ENCODE data around the gene CST3.

DNA sequence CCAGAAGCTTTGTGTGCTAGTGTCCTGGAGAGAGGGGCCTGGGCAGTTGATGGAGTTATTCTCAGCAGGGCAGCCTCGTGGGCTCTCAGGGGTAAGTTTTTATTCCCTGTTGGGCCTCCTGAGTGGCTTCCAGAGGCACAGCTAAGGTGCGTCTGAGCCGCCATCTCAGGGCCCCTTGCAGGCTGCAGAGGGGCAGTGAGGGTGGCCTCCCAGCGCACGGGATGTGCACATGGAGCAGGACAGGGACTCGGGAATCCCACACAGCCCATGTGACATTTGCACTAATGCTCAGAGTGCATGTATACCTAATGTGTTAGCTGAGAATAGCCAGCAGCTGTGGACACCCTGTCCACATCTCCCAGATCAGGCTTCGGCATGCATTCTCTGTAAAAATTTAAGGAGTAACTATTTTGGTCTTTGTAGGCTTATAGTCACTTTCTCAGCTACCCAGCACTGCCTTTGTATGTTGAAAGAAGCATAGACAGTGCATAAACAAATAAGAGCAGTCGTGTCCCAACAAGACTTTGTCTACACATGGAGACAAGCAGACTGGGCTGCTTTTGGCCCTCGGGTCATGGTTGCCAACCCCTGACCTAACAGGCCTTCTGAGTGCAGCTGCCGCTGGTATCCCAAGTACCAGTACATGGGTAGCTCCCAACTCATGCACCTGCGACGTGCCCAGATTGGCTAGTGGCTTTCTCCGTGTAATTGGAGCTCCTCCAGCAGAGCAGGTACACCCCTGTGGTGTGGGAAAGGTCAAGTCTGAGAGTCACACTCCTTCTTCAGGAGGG is 50.8 kb downstream of the CST3 start:
- TF ChIP-seq, protein P1, sequence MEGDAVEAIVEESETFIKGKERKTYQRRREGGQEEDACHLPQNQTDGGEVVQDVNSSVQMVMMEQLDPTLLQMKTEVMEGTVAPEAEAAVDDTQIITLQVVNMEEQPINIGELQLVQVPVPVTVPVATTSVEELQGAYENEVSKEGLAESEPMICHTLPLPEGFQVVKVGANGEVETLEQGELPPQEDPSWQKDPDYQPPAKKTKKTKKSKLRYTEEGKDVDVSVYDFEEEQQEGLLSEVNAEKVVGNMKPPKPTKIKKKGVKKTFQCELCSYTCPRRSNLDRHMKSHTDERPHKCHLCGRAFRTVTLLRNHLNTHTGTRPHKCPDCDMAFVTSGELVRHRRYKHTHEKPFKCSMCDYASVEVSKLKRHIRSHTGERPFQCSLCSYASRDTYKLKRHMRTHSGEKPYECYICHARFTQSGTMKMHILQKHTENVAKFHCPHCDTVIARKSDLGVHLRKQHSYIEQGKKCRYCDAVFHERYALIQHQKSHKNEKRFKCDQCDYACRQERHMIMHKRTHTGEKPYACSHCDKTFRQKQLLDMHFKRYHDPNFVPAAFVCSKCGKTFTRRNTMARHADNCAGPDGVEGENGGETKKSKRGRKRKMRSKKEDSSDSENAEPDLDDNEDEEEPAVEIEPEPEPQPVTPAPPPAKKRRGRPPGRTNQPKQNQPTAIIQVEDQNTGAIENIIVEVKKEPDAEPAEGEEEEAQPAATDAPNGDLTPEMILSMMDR (IDR thresholded peaks at IDR 0.05), result no peak
- no peak for TF ChIP-seq POLR2A (IDR thresholded peaks at IDR 0.05)
